Smooth muscle cell (in vitro differentiated cells): ENCODE data around the gene KCTD1. TPM values are rescaled to one million over a fixed set of nuclear protein-coding genes. Genes with fewer than 3 reads are reported as not detected.

Source experiments
- DNase-seq: peaks from one replicate; lab custom pipeline; 2025; ENCODE audit not compliant: unreplicated experiment; lab: John Stamatoyannopoulos, UW
- H2AFZ ChIP-seq: fragments of 200-600 bp; sonication (generic); 2 replicates; pipeline ENCODE4 v1.6.0; 2016; ENCODE audit warnings: antibody characterized with exemption, low read depth, mild to moderate bottlenecking
- H3F3A ChIP-seq: fragments of 200-600 bp; sonication (generic); 2 replicates; pipeline ENCODE4 v1.6.0; 2017; ENCODE audit warnings: antibody characterized with exemption, low read depth
- H3K27ac ChIP-seq: fragments of 200-600 bp; sonication (generic); 2 replicates; pipeline ENCODE4 v1.5.1; 2016; ENCODE audit warnings: low read depth, mild to moderate bottlenecking
- H3K27me3 ChIP-seq: fragments of 200-600 bp; sonication (generic); 2 replicates; pipeline ENCODE4 v1.6.1; 2016; ENCODE audit warnings: low read depth, mild to moderate bottlenecking
- H3K36me3 ChIP-seq: fragments of 200-600 bp; sonication (generic); 2 replicates; pipeline ENCODE4 v1.5.1; 2016; ENCODE audit warnings: low read depth
- H3K4me1 ChIP-seq: fragments of 200-600 bp; sonication (generic); 2 replicates; pipeline ENCODE4 v1.5.1; 2016; ENCODE audit warnings: low read depth
- H3K4me2 ChIP-seq: fragments of 200-600 bp; sonication (generic); 2 replicates; pipeline ENCODE4 v1.6.0; 2016; ENCODE audit warnings: mild to moderate bottlenecking
- H3K4me3 ChIP-seq: fragments of 200-600 bp; sonication (generic); 2 replicates; pipeline ENCODE4 v1.5.1; 2016; ENCODE audit warnings: mild to moderate bottlenecking
- H3K79me2 ChIP-seq: fragments of 200-600 bp; sonication (generic); 2 replicates; pipeline ENCODE4 v1.6.0; 2016; ENCODE audit warnings: low read depth, mild to moderate bottlenecking
- H3K9ac ChIP-seq: fragments of 200-600 bp; sonication (generic); 2 replicates; pipeline ENCODE4 v1.6.0; 2016; ENCODE audit warnings: low read depth
- H3K9me3 ChIP-seq: fragments of 200-600 bp; sonication (generic); replicated peaks from 2 replicates; pipeline ENCODE4 v1.5.1; 2016; ENCODE audit warnings: low read depth
- H4K20me1 ChIP-seq: fragments of 200-600 bp; sonication (generic); 2 replicates; pipeline ENCODE4 v1.6.0; 2016; ENCODE audit warnings: low read depth
- WGBS: methylation state at CpG from one replicate; pipeline ENCODE4 v1.1.7; 2016; ENCODE audit warnings: low lambda C conversion rate; 5-methylcytosine and 5-hydroxymethylcytosine counted together
- polyA plus RNA-seq: library from polyadenylated mRNA; unstranded; fragments of >200 nt; fragmentation: Nextera tagmentation; extraction: Ambion mirVana; gene quantifications from 2 replicates; pipeline ENCODE4 v1.2.1, GENCODE V29; 2016
- total RNA-seq: library from RNA; depleted of rRNA; stranded (reverse); fragments of >200 nt; gene quantifications from 2 replicates; pipeline ENCODE4 v1.2.3, GENCODE V29; 2014
- TF ChIP-seq, protein P1 (sequence below): fragments of 200-600 bp; sonication (generic); IDR thresholded peaks from 2 replicates; pipeline ENCODE4 v1.5.1; 2017; ENCODE audit warnings: borderline replicate concordance, mild to moderate bottlenecking, antibody characterized with exemption; ENCODE audit not compliant: insufficient read depth, poor library complexity, severe bottlenecking

KCTD1 gene
- total and polyA plus RNA-seq, 2 experiments from 2014 or later = 2.3 to 11.4 TPM

DNA sequence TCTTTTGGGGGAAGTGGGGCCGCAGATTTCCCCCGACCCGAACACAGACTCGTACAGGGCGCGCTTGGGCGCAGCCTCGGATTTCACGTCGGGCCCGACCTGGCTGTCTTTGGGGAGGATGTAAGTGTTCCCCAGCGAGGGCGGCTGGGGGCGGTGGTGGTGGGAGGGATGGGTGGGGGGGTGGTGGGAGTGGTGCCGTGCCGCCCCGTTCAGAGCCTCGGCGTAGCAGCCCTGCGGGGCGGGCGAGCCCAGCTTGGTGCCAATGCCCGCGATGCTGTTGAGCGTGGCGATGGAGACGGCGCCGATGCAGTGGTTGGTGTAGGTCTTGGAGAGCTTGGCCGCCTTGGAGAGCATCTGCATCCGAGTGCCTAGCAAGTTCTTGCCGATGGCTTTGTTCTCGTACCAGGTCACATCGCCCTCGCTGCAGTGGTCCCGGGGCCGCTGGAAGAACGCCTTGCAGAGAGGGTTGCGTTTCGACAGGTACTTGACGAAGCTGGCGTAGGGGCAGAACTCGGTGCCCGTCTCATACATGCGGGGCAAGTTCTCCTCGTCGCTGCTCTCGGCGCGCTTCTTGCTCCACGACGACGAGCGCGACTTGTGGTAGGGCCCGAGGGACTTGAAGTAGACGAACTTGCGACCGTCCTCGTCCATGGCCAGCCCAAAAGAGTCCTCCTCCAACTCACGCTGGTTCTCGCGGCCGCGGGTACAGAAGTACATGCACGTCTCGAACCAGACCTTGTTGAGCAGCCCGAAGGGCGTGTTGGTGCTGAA is 1.3 kb downstream of the KCTD1 start:
- Histone ChIP-seq H3K9me3 (no peaks in the 10 kb centered on the region), H3K4me3 (peak overlapping the region; percentile 73), H3K4me2 (peak overlapping the region; percentile 94), H3K4me1 (peaks cover 18% of the 10 kb centered on the region), H4K20me1 (peaks cover 54% of the 10 kb centered on the region), H2AFZ (peak overlapping the region; percentile 96), H3K36me3 (no peaks in the 10 kb centered on the region), H3K9ac (no peak overlapping the region), H3K79me2 (peaks cover 6% of the 10 kb centered on the region), H3F3A (no peaks in the 10 kb centered on the region), H3K27ac (no peak overlapping the region), H3K27me3 (peaks cover 30% of the 10 kb centered on the region)
- no peak for DNase-seq
- WGBS = 11% methylated on average over 63 of the region's 69 CpGs
- TF ChIP-seq, protein P1, sequence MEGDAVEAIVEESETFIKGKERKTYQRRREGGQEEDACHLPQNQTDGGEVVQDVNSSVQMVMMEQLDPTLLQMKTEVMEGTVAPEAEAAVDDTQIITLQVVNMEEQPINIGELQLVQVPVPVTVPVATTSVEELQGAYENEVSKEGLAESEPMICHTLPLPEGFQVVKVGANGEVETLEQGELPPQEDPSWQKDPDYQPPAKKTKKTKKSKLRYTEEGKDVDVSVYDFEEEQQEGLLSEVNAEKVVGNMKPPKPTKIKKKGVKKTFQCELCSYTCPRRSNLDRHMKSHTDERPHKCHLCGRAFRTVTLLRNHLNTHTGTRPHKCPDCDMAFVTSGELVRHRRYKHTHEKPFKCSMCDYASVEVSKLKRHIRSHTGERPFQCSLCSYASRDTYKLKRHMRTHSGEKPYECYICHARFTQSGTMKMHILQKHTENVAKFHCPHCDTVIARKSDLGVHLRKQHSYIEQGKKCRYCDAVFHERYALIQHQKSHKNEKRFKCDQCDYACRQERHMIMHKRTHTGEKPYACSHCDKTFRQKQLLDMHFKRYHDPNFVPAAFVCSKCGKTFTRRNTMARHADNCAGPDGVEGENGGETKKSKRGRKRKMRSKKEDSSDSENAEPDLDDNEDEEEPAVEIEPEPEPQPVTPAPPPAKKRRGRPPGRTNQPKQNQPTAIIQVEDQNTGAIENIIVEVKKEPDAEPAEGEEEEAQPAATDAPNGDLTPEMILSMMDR = no peak

DNA sequence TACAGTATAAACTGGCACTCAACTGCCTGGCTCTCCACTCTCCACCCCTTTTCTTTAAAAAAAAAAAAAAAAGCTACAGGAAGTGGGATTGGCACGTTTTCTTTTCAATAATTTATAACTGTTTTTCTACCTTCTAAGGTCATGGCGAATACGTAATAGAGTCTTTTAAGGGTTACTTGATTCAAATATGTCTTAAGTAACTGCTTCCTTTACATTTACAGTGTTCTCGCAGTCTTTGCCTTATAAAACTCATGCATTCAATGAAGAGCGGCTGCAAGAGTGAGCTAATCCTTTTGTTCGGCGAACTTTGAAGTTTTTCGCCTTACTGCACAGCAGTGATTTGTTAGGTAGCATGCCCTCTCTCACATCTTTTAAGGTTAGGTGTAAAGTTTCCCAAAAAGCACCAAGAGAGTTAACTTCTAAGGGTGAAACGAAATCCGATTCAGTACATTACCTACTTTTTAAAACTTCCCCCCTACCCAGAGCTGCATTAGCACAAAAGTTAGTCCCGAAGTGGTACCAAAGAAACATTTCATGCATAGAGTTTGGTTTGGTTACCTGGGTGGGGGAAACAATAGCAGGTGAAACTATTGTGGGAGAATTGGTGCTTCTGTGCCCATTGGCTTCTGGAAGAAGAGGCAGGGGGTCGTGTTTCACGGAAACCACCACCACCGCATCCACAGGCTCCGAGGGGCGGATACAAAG is 2.0 kb downstream of the KCTD1 start:
- no peaks in the 10 kb centered on the region for H3F3A ChIP-seq
- H3K9me3 ChIP-seq = no peaks in the 10 kb centered on the region
- H3K9ac ChIP-seq = no peak overlapping the region
- peaks cover 16% of the 10 kb centered on the region for H3K4me1 ChIP-seq
- 44% methylated on average over 16 of the region's 16 CpGs for WGBS
- peak overlapping the region; percentile 94 for H3K4me2 ChIP-seq
- H3K4me3 ChIP-seq = peak overlapping the region; percentile 36
- TF ChIP-seq, protein P1 = no peak
- H3K36me3 ChIP-seq = no peaks in the 10 kb centered on the region
- peaks cover 61% of the 10 kb centered on the region for H4K20me1 ChIP-seq
- H3K27me3 ChIP-seq = peaks cover 23% of the 10 kb centered on the region
- DNase-seq = no peak
- H3K27ac ChIP-seq = no peak overlapping the region
- no peak overlapping the region for H2AFZ ChIP-seq
- H3K79me2 ChIP-seq = peaks cover 7% of the 10 kb centered on the region

DNA sequence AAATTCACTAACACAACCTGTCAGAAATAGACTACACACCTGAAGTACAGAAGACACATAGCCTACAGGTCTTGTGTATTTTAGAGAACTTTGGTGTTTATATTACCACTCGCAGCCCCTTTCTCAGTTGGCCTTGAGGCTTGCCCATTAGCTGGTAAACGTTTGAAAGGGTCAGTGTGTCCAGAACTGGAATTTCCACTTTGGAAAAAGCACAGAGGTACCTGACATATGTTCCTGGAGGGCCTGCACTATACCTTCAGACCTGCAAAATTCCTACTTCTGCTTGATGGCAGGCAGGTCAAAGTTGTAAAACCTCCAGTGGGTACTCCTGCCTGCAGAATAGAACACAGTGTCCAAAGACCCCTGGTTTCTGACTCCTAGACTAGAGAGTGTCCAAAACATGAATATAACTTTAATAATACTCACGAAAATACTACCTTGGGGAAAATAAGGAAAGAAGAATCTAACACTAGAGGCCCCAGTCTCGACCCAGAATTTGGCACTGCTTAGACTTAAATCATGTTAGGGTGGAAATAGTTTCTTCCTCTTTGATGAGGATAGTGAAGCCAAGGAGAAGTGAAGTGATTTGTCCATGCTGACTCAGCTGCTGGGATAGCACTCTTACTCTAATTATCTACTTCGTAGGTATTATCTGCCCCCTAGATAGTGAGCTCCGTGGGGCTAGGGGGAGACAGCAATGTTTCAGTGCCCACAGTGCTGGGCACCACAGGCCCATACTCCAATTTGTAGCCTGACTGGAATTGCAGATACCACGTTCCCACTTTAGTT is 2.8 kb downstream of the KCTD1 start:
- peaks cover 7% of the 10 kb centered on the region for H3K79me2 ChIP-seq
- H3K4me1 ChIP-seq = peaks cover 10% of the 10 kb centered on the region
- no peak overlapping the region for H2AFZ ChIP-seq
- DNase-seq = no peak
- peaks cover 15% of the 10 kb centered on the region for H3K27me3 ChIP-seq
- H3K4me3 ChIP-seq = peak overlapping the region; percentile 26
- TF ChIP-seq, protein P1 = no peak
- WGBS = 51% methylated on average over 7 of the region's 7 CpGs
- H3F3A ChIP-seq = no peaks in the 10 kb centered on the region
- no peaks in the 10 kb centered on the region for H3K36me3 ChIP-seq
- peak overlapping the region; percentile 94 for H3K4me2 ChIP-seq
- no peak overlapping the region for H3K27ac ChIP-seq
- H4K20me1 ChIP-seq = peaks cover 66% of the 10 kb centered on the region
- no peaks in the 10 kb centered on the region for H3K9me3 ChIP-seq
- H3K9ac ChIP-seq = no peak overlapping the region
